Right atrium auricular region (tissue), 2 donors: Measurements from ENCODE around the gene LIF. TPM values are rescaled to one million over a fixed set of nuclear protein-coding genes. Genes with fewer than 3 reads are reported as not detected.

Experiments
- DNase-seq: peaks from one replicate; pipeline ENCODE4 v3.0.0-alpha.2; 2019; ENCODE audit warnings: low spot score
- H3K27ac ChIP-seq, 2 donors: fragments of 200-600 bp; sonication (generic); 1 replicate in 1 of 2; 2 replicates in 1 of 2; pipeline ENCODE4 v1.5.1; 2016 to 2019
- H3K27me3 ChIP-seq, 2 donors: fragments of 200-600 bp; sonication (generic); one replicate each; pipeline versions ENCODE4 v1.5.1 to v1.6.0; 2017 to 2019
- H3K36me3 ChIP-seq: fragments of 200-600 bp; sonication (generic); one replicate; pipeline ENCODE4 v1.5.1; 2016
- H3K4me1 ChIP-seq, 2 donors: fragments of 200-600 bp; sonication (generic); one replicate each; pipeline versions ENCODE4 v1.5.1 to v1.6.0; 2017 to 2019
- H3K4me3 ChIP-seq, 2 donors: fragments of 200-600 bp; sonication (generic); 1 replicate in 1 of 2; 2 replicates in 1 of 2; pipeline ENCODE4 v1.5.1; 2017 to 2019; ENCODE audit warnings: mild to moderate bottlenecking in 1 of 2, moderate library complexity in 1 of 2
- H3K9me3 ChIP-seq, 2 donors: fragments of 200-600 bp; sonication (generic); one replicate each; pipeline ENCODE4 v1.5.1; 2019
- CTCF ChIP-seq, 2 donors: fragments of 200-600 bp; sonication (generic); IDR thresholded peaks; one replicate each; pipeline ENCODE4 v1.5.1; 2019; ENCODE audit warnings: antibody characterized with exemption in 2 of 2
- total RNA-seq, 2 donors: library from RNA; depleted of rRNA; stranded (reverse); fragments of >200 nt; gene quantifications; one replicate each; pipeline ENCODE4 v1.1.0, GENCODE V29; 2016

LIF gene
- total RNA-seq, 2 donors from 2014 or later, result 0.79 to 8.9 TPM

- H3K27me3 ChIP-seq, result no peaks in the 10 kb centered on the region
- H3K9me3 ChIP-seq, result no peaks in the 10 kb centered on the region
- no peak overlapping the region for H3K27ac ChIP-seq
- H3K36me3 ChIP-seq, result no peaks in the 10 kb centered on the region
- no peak for TF ChIP-seq CTCF (IDR thresholded peaks at IDR 0.05)
- H3K4me3 ChIP-seq, result no peak overlapping the region
- no peak for DNase-seq
- peaks cover 0 to 14% of the 10 kb centered on the region in 2 donors for H3K4me1 ChIP-seq
Measured at GRCh38 chr22:30275625-30276024, 29.1 kb upstream of the LIF start.

GRCh38 chr22:30274437-30274812 is 27.9 kb upstream of the LIF start:
- Histone ChIP-seq H3K27me3 (no peaks in the 10 kb centered on the region), H3K4me1 (peaks cover 0 to 14% of the 10 kb centered on the region in 2 donors), H3K9me3 (no peaks in the 10 kb centered on the region), H3K36me3 (no peaks in the 10 kb centered on the region), H3K27ac (no peak overlapping the region), H3K4me3 (no peak overlapping the region)
- no peak for DNase-seq
- TF ChIP-seq CTCF (IDR thresholded peaks at IDR 0.05), result no peak

GRCh38 chr22:30273711-30274436 is 27.3 kb upstream of the LIF start:
- no peaks in the 10 kb centered on the region for H3K9me3 ChIP-seq
- H3K4me1 ChIP-seq, result peaks cover 0 to 14% of the 10 kb centered on the region in 2 donors
- no peaks in the 10 kb centered on the region for H3K36me3 ChIP-seq
- H3K27ac ChIP-seq, result no peak overlapping the region
- H3K4me3 ChIP-seq, result no peak overlapping the region
- no peak for TF ChIP-seq CTCF (IDR thresholded peaks at IDR 0.05)
- H3K27me3 ChIP-seq, result no peaks in the 10 kb centered on the region
- no peak for DNase-seq

- H3K27me3 ChIP-seq, result no peaks in the 10 kb centered on the region
- no peak overlapping the region for H3K27ac ChIP-seq
- no peak for DNase-seq
- TF ChIP-seq CTCF (IDR thresholded peaks at IDR 0.05), result no peak
- H3K4me3 ChIP-seq, result no peak overlapping the region
- no peaks in the 10 kb centered on the region for H3K9me3 ChIP-seq
- peaks cover 0 to 11% of the 10 kb centered on the region in 2 donors for H3K4me1 ChIP-seq
- H3K36me3 ChIP-seq, result no peaks in the 10 kb centered on the region
Measured at GRCh38 chr22:30272781-30273601, 26.4 kb upstream of the LIF start.

GRCh38 chr22:30270832-30271231 is 24.3 kb upstream of the LIF start:
- peak; percentile 80 for DNase-seq
- Histone ChIP-seq H3K4me3 (no peak overlapping the region), H3K27me3 (no peaks in the 10 kb centered on the region), H3K9me3 (no peaks in the 10 kb centered on the region), H3K4me1 (no peaks in the 10 kb centered on the region), H3K36me3 (no peaks in the 10 kb centered on the region), H3K27ac (peak overlapping the region in 1 of 2 donors; percentile 16)
- TF ChIP-seq CTCF (IDR thresholded peaks at IDR 0.05), result no peak
